T-helper 1 cell treated with Interleukin-12 subunit alpha and Interleukin-12 subunit beta and Interleukin-4 antibody, amounts not matched to agents 30 ng/mL and 1 ng/mL, for 36 hours (primary cell): ENCODE measurements around the gene SPINK4. TPM values are rescaled to one million over a fixed set of nuclear protein-coding genes. Genes with fewer than 3 reads are reported as not detected.

ENCODE experiments used
- intact Hi-C: fragments of 100-400 bp; cut with micrococcal nuclease; formaldehyde crosslinking; loops from one replicate; pipeline ENCODE4 v1.15.1; 2024
- total RNA-seq: library from RNA; stranded (reverse); gene quantifications from 2 replicates; pipeline ENCODE4 v1.2.3, GENCODE V29; 2022

SPINK4 gene
- total RNA-seq, 1 donor from 2014 or later, result not detected

GRCh38 chr9:33289936-33290246, 49.9 kb downstream of the SPINK4 start:
- intact Hi-C loops, result loop anchor here (1.0 to 10.0 kb wide), 15 partner anchors 16 to 887 kb away; partner anchors contain the start of genes APTX, B4GALT1, BAG1 and DCAF12

- intact Hi-C loops, result loop anchor here (1.0 to 10.0 kb wide), 15 partner anchors 16 to 887 kb away; partner anchors contain the start of genes APTX, B4GALT1, BAG1 and DCAF12
These were observed 50.5 kb downstream of the SPINK4 start, which contains the start of gene NFX1 for GRCh38 chr9:33290247-33291030. Gene NFX1 (plus strand): TSS chr9:33290516. CDS start chr9:33290573, 57 bp downstream.

- intact Hi-C loops, result loop anchor here (2.0 to 10.0 kb wide), 3 partner anchors 132 to 886 kb away; partner anchors contain the start of genes DCAF12 and UBAP1
These were observed 51.0 kb downstream of the SPINK4 start for GRCh38 chr9:33291031-33291397.

GRCh38 chr9:33291901-33292300, 51.9 kb downstream of the SPINK4 start:
- intact Hi-C loops, result loop anchor here (2.0 to 10.0 kb wide), 3 partner anchors 133 to 885 kb away; partner anchors contain the start of genes DCAF12 and UBAP1

GRCh38 chr9:33293782-33294181, 53.8 kb downstream of the SPINK4 start:
- intact Hi-C loops, result loop anchor here (5.0 to 10.0 kb wide), 2 partner anchors 831 to 884 kb away; partner anchors contain the start of genes DCAF12 and UBAP1

GRCh38 chr9:33294670-33295432, 54.9 kb downstream of the SPINK4 start:
- intact Hi-C loops, result loop anchor here (5.0 to 10.0 kb wide), 2 partner anchors 830 to 882 kb away; partner anchors contain the start of genes DCAF12 and UBAP1

GRCh38 chr9:33295571-33295970, 55.6 kb downstream of the SPINK4 start:
- intact Hi-C loops, result loop anchor here (10.0 kb wide), 1 partner anchor 829 kb away; the partner anchor contains the start of gene DCAF12

- intact Hi-C loops, result loop anchor here (1.0 to 10.0 kb wide), 2 partner anchors 10 to 827 kb away; partner anchors contain the start of gene DCAF12
These were observed 57.5 kb downstream of the SPINK4 start for GRCh38 chr9:33297432-33297831.

Other genes with a start within 250 kb of the SPINK4 start
- gene APTX, start 238.5 kb upstream of the SPINK4 start, total RNA-seq, result 34.5 and 39.5 TPM in 2 replicates
- gene DNAJA1, start 214.9 kb upstream of the SPINK4 start, total RNA-seq, result 221 and 224 TPM in 2 replicates
- 24.7 and 25.1 TPM in 2 replicates for gene SMU1, start 163.5 kb upstream of the SPINK4 start, total RNA-seq
- gene B4GALT1, start 72.8 kb upstream of the SPINK4 start, total RNA-seq, result 60.9 and 63.5 TPM in 2 replicates
- gene BAG1, start 24.5 kb downstream of the SPINK4 start, total RNA-seq, result 55.4 and 58.6 TPM in 2 replicates
- 74.9 and 84.2 TPM in 2 replicates for gene CHMP5, start 24.9 kb downstream of the SPINK4 start, total RNA-seq
- 40.9 and 44.2 TPM in 2 replicates for gene NFX1, start 50.3 kb downstream of the SPINK4 start, total RNA-seq
- 0.27 and 0.54 TPM in 2 replicates for gene AQP7, start 162.4 kb downstream of the SPINK4 start, total RNA-seq
- 163 and 165 TPM in 2 replicates for gene AQP3, start 207.4 kb downstream of the SPINK4 start, total RNA-seq
- gene NOL6, start 233.8 kb downstream of the SPINK4 start, total RNA-seq, result 51.2 and 51.4 TPM in 2 replicates